Tibial artery (tissue), 4 donors: ENCODE results near the gene BABAM1.

Experiments used
- DNase-seq, 2 donors: peaks; one replicate each; pipeline ENCODE4 v3.0.0-alpha.2; 2019
- H3K27ac ChIP-seq, 2 donors: fragments of 200-600 bp; sonication (generic) in 1 of 2; 1 replicate in 1 of 2; 2 replicates in 1 of 2; pipeline ENCODE4 v1.5.1; 2018 to 2019; ENCODE audit warnings: mild to moderate bottlenecking in 1 of 2
- H3K27me3 ChIP-seq, 2 donors: fragments of 200-600 bp; sonication (generic) in 1 of 2; one replicate each; pipeline versions ENCODE4 v1.5.1 to v1.6.0; 2016 to 2019
- H3K36me3 ChIP-seq, 3 donors: fragments of 200-600 bp; sonication (generic) in 2 of 3; one replicate each; pipeline ENCODE4 v1.5.1; 2016 to 2019; ENCODE audit warnings: mild to moderate bottlenecking in 2 of 3
- H3K4me1 ChIP-seq, 4 donors: fragments of 200-600 bp; sonication (generic) in 2 of 4; 1 replicate in 3 of 4; 2 replicates in 1 of 4; pipeline ENCODE4 v1.5.1; 2016 to 2019
- H3K4me3 ChIP-seq, 2 donors: fragments of 200-600 bp; sonication (generic) in 1 of 2; 1 replicate in 1 of 2; 2 replicates in 1 of 2; pipeline ENCODE4 v1.5.1; 2018 to 2019; ENCODE audit warnings: mild to moderate bottlenecking in 2 of 2
- H3K9me3 ChIP-seq, 3 donors: fragments of 200-600 bp; sonication (generic) in 1 of 3; one replicate each; pipeline ENCODE4 v1.5.1; 2016 to 2019
- intact Hi-C: fragments of 100-400 bp; cut with DNase I; formaldehyde crosslinking; loops from one replicate; pipeline ENCODE4 v1.15.0; 2023; ENCODE audit warnings: low total_unique reads
- TF ChIP-seq, protein P1 (sequence below), 2 experiments: fragments of 200-600 bp in 1 of 2; fragments of 450-650 bp in 1 of 2; IDR thresholded peaks; one replicate each; pipeline ENCODE4 v1.5.1; 2017 to 2019; ENCODE audit warnings: antibody characterized with exemption in 2 of 2, mild to moderate bottlenecking in 1 of 2, moderate library complexity in 1 of 2

The BABAM1 gene

DNA sequence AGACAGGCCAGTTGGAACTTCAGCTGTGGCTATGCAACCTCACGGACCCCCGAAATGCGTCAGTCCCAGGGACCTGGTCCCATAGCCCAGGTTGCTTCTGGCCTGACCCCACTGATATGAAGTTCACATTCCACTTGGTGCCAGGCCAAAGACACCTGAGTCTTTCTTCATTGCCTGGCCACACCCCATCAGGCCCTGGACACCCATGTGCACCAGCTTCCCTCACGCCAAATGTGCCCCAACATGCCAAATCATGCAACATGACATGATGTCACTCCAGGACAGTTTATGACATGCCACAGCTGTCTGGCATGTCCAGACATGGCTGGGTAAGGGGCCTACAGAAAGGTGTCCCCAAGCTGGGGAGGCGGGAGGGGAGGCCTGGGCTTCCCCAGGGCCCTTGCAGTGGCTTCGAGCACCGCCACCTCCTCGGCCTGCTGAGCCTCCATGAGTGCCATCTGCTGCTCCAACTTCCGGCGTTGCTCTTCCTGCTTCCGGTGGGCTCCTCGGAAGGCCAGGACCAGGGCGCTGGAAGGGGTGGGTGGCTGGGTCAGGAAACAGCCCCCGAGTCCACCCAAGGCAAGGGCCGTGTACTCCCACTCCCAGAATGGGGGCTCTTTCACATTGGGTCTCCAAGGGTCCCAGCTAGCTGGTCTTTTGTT lies 17.2 kb upstream of the BABAM1 start:
- Histone ChIP-seq H3K27me3 (no peaks in the 10 kb centered on the region), H3K27ac (no peak overlapping the region), H3K4me3 (no peak overlapping the region), H3K9me3 (no peaks in the 10 kb centered on the region), H3K4me1 (peaks cover 0 to 18% (median 7%) of the 10 kb centered on the region in 4 donors), H3K36me3 (no peaks in the 10 kb centered on the region)
- TF ChIP-seq, protein P1, sequence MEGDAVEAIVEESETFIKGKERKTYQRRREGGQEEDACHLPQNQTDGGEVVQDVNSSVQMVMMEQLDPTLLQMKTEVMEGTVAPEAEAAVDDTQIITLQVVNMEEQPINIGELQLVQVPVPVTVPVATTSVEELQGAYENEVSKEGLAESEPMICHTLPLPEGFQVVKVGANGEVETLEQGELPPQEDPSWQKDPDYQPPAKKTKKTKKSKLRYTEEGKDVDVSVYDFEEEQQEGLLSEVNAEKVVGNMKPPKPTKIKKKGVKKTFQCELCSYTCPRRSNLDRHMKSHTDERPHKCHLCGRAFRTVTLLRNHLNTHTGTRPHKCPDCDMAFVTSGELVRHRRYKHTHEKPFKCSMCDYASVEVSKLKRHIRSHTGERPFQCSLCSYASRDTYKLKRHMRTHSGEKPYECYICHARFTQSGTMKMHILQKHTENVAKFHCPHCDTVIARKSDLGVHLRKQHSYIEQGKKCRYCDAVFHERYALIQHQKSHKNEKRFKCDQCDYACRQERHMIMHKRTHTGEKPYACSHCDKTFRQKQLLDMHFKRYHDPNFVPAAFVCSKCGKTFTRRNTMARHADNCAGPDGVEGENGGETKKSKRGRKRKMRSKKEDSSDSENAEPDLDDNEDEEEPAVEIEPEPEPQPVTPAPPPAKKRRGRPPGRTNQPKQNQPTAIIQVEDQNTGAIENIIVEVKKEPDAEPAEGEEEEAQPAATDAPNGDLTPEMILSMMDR (IDR thresholded peaks at IDR 0.05), result no peak
- intact Hi-C loops, result no loop called here
- DNase-seq, result no peak

DNA sequence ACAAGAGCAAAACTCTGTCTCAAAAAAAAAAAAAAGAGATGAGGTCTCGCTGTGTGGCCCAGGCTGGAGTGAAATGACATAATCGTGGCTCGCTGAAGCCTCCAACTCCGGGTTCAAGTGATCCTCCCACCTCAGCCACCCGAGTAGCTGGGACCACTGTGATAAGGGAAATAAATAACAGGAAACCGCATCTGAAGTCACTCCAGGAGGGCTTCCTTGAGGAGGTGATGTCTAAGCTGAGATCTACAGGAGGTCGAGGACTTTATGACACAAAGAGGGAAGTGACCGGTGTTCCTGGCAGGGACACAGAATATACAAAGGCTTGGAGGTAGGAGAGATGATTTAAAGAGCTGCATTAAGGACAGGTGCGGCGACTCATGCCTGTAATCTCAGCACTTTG lies 12.6 kb upstream of the BABAM1 start:
- H3K36me3 ChIP-seq, result no peaks in the 10 kb centered on the region
- H3K4me3 ChIP-seq, result no peak overlapping the region
- H3K9me3 ChIP-seq, result peaks cover 0 to 6% (median 0%) of the 10 kb centered on the region in 3 donors

DNA sequence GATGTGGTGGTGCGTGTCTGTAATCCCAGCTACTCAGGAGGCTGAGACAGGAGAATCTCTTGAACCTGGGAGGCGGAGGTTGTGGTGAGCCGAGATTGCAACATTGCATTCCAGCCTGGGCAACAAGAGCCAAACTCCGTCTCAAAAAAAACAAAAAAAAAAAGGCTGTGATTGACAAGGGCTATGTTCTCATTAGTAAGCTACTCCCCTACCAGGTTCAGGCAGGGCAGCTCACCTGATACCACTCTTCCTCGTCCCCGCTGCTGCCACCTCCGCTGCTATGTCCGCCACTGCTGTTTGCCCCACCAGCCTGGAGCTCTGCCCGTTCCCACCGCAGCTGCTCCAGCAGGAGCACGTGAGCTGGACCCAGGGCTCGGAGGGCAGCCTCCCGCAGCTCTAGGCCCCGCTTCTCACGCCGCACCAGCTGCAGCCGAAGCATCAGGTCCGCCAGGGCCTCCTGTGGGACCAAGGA lies 12.1 kb upstream of the BABAM1 start:
- H3K4me1 ChIP-seq, result no peaks in the 10 kb centered on the region
- no peaks in the 10 kb centered on the region for H3K27me3 ChIP-seq
- no peak overlapping the region for H3K27ac ChIP-seq
- peaks cover 0 to 9% (median 0%) of the 10 kb centered on the region in 3 donors for H3K9me3 ChIP-seq
- intact Hi-C loops, result no loop called here
- no peak overlapping the region for H3K4me3 ChIP-seq
- no peak for DNase-seq
- no peaks in the 10 kb centered on the region for H3K36me3 ChIP-seq
- TF ChIP-seq, protein P1 (IDR thresholded peaks at IDR 0.05), result no peak

More for the DNA sequence above, 12.6 kb upstream of the BABAM1 start:
- DNase-seq, result no peak
- no peaks in the 10 kb centered on the region for H3K27me3 ChIP-seq
- TF ChIP-seq, protein P1 (IDR thresholded peaks at IDR 0.05), result no peak
- peaks cover 0 to under 1% (median 0%) of the 10 kb centered on the region in 4 donors for H3K4me1 ChIP-seq
- H3K27ac ChIP-seq, result no peak overlapping the region
- intact Hi-C loops, result no loop called here

DNA sequence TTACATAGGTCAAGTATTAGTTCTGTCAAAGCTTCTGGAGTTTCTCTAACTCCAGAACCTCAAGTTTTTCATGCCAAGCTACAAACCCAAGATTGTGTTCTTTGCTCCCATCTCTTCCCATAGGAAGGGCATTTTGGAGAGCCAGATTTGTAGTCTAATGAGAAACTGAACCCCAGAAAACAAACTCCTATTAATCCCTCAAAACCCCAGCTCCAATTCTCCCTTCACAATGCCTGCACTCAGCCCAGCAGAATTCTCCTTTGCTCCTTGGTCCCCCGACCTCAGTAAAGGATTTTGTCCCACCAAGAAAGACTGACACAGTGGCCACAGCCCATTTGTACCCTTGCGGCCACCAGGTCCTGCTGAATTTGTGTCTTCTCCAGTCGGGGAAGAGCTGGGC lies 11.1 kb upstream of the BABAM1 start:
- intact Hi-C loops, result no loop called here
- Histone ChIP-seq H3K36me3 (no peaks in the 10 kb centered on the region), H3K9me3 (peaks cover 0 to 9% (median 0%) of the 10 kb centered on the region in 3 donors), H3K4me3 (no peak overlapping the region), H3K27me3 (no peaks in the 10 kb centered on the region), H3K27ac (no peak overlapping the region), H3K4me1 (no peaks in the 10 kb centered on the region)
- DNase-seq, result no peak
- TF ChIP-seq, protein P1 (IDR thresholded peaks at IDR 0.05), result no peak

DNA sequence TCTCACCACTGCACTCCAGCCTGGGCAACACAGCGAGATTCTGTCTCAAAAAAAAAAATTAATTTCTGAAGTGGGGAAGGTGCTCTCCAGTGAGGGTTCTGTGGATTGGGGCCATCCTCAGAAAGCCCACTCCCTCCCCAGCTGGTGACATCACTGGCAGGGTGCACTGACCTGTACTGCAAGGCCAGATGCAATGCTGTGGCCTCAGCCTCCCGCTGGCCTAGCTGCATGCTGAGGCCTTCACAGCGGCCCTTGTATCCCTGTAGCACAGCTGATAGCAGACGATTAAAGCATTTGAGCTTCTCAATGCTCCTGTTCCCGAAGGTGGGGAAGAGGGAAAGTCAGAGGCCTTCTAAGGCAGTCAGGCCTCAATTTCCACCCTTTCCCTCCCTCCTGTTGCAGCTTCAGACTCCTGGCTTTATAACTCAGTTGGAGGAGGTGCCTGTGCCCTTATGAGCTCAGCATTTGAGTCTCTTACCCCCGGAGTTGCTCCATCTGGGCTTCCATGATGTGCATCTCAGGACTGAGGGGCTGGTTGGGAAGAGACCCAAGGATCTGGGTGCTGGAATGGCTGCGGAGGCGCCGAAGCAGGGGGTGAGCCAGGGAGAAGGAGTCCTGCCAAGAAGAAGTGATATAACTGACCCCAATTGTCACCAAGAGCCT lies 8.0 kb upstream of the BABAM1 start:
- TF ChIP-seq, protein P1 (IDR thresholded peaks at IDR 0.05), result no peak
- no peak overlapping the region for H3K4me3 ChIP-seq
- peaks cover 0 to 9% (median 0%) of the 10 kb centered on the region in 3 donors for H3K9me3 ChIP-seq
- intact Hi-C loops, result no loop called here
- H3K27ac ChIP-seq, result no peak overlapping the region
- DNase-seq, result no peak
- H3K4me1 ChIP-seq, result no peaks in the 10 kb centered on the region
- no peaks in the 10 kb centered on the region for H3K27me3 ChIP-seq
- no peaks in the 10 kb centered on the region for H3K36me3 ChIP-seq
